Osteoblast (primary cell): ENCODE data around the gene RASSF1. TPM values are rescaled to one million over a fixed set of nuclear protein-coding genes. Genes with fewer than 3 reads are reported as not detected.
A peak's percentile ranks its signal among the peaks of the same experiment; 100 is the strongest.

Experiments
- DNase-seq: peaks from one replicate; pipeline ENCODE4 v3.0.0; 2011; ENCODE audit warnings: low spot score, mixed read lengths; ENCODE audit not compliant: insufficient read length; ENCODE audit errors: missing footprints
- H2AFZ ChIP-seq: 2 replicates; pipeline ENCODE4 v1.6.0; 2011; ENCODE audit warnings: mild to moderate bottlenecking, low read length
- H3K27ac ChIP-seq: 2 replicates; pipeline ENCODE4 v1.5.1; 2011; ENCODE audit warnings: mild to moderate bottlenecking, low read depth, low read length, moderate library complexity
- H3K27me3 ChIP-seq: 2 replicates; pipeline ENCODE4 v1.6.0; 2012; ENCODE audit warnings: mild to moderate bottlenecking, control low read depth, inconsistent platforms, low read length, moderate library complexity; ENCODE audit not compliant: insufficient read depth
- H3K36me3 ChIP-seq: 2 replicates; pipeline ENCODE4 v1.5.1; 2011; ENCODE audit warnings: mild to moderate bottlenecking, low read length, control low read depth, moderate library complexity; ENCODE audit not compliant: insufficient read depth
- H3K4me1 ChIP-seq: 2 replicates; pipeline ENCODE4 v1.5.1; 2011; ENCODE audit warnings: mild to moderate bottlenecking, low read length, control low read depth, moderate library complexity; ENCODE audit not compliant: insufficient read depth
- H3K4me2 ChIP-seq: 2 replicates; pipeline ENCODE4 v1.6.0; 2011; ENCODE audit warnings: mild to moderate bottlenecking, low read length; ENCODE audit not compliant: insufficient read depth
- H3K4me3 ChIP-seq: fragments of 200-600 bp; sonication (generic); 3 replicates; pipeline ENCODE4 v1.5.1; 2012; ENCODE audit warnings: mild to moderate bottlenecking, low read length, inconsistent platforms; ENCODE audit not compliant: insufficient read depth
- H3K79me2 ChIP-seq: 2 replicates; pipeline ENCODE4 v1.6.0; 2012; ENCODE audit warnings: mild to moderate bottlenecking, low read length, control low read depth, inconsistent platforms; ENCODE audit not compliant: insufficient read depth
- H3K9me3 ChIP-seq: 2 replicates; pipeline ENCODE4 v1.5.1; 2011; ENCODE audit warnings: low read depth, low read length, control low read depth
- H4K20me1 ChIP-seq: 2 replicates; pipeline ENCODE4 v1.6.0; 2012; ENCODE audit warnings: mild to moderate bottlenecking, low read length, control low read depth; ENCODE audit not compliant: insufficient read depth
- total RNA-seq: library from RNA; depleted of rRNA; stranded (reverse); fragments of >200 nt; gene quantifications from 2 replicates; pipeline ENCODE4 v1.2.3, GENCODE V29; 2012
- TF ChIP-seq, protein P1 (sequence below): IDR thresholded peaks from 2 replicates; pipeline ENCODE4 v1.5.1; 2011; ENCODE audit warnings: mild to moderate bottlenecking, low read depth, low read length, moderate library complexity; ENCODE audit errors: extremely low read depth

The RASSF1 gene
- total RNA-seq, 1 donor: 18.1 TPM

DNA sequence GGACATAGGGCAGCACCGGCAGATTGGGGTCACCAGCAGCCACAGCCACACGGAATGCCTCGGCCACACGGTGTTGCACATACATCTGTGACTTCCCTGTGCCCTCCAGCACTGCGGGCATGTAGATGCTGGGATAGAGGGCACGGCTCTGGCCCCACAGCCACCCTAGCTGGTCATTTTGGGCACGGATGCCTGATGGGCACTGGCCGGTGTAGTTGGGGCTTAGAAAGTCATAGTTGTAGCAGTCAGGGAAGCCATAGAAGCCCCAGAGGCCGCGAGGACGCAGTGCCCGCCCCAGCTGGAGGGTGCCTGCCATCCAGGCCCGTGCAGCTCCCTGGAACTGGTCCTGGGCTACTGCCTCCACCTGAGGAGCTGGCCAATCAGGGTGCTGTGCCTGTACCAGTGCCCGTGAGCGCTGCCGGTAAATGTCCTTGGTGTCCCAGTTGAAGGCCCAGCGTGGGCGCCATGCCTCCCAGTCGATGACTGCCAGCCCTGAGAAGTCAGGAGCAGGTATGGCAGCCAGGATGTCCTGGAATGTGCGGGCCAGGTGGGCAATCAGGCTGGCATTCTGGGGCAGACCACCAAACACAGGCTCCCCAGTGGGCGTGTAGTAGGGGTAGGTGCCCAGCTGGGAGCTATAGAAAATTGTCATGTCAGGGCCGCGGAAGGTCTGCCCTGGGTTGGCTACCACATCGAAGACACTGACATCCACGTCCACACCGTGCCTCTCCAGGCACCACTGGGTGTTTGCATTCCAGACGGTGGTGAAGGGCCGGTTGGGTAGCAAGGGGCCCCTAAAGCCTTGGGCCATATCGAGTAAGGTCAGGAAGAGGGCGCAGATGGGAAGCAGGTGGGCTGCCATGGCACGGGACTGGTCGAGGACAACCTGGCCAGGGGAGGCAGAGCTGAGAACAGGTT is 38.3 kb downstream of the RASSF1 start:
- DNase-seq: no peak
- H3K27me3 ChIP-seq: no peaks in the 10 kb centered on the region

DNA sequence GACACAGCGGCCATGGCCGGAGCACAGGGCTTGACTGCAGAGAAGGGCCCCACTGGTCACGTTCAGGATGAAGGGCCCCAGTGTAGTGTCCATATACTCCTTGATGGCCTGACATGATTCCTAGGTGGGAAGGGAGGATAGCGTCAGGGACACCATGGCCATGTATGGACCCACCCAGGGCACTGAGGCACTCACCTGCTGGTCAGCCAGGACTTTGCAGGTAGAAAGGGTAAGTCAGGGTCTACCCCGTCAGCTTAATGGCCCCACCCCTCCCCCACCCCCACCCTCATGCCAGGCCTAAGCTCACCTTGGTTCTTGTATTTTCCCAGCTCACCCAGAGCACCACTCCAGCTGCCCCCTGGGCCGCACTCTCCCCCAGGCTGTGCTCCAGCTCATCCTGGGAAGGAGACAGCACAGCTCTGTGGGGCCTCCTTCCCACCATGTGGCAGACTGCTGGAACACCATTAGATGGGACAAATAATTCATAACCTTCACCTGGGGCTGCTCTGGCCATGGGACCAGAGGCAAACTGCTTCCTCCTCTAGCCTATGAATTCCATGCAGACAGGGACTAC is 39.9 kb downstream of the RASSF1 start:
- no peak for DNase-seq
- Histone ChIP-seq H3K27me3 (no peaks in the 10 kb centered on the region), H4K20me1 (no peaks in the 10 kb centered on the region), H2AFZ (no peak overlapping the region), H3K27ac (peak overlapping the region; percentile 85), H3K4me2 (peak overlapping the region; percentile 85), H3K9me3 (no peaks in the 10 kb centered on the region), H3K36me3 (no peaks in the 10 kb centered on the region), H3K79me2 (peaks cover 12% of the 10 kb centered on the region), H3K4me3 (peak overlapping the region; percentile 78), H3K4me1 (peaks cover 21% of the 10 kb centered on the region)
- TF ChIP-seq, protein P1, sequence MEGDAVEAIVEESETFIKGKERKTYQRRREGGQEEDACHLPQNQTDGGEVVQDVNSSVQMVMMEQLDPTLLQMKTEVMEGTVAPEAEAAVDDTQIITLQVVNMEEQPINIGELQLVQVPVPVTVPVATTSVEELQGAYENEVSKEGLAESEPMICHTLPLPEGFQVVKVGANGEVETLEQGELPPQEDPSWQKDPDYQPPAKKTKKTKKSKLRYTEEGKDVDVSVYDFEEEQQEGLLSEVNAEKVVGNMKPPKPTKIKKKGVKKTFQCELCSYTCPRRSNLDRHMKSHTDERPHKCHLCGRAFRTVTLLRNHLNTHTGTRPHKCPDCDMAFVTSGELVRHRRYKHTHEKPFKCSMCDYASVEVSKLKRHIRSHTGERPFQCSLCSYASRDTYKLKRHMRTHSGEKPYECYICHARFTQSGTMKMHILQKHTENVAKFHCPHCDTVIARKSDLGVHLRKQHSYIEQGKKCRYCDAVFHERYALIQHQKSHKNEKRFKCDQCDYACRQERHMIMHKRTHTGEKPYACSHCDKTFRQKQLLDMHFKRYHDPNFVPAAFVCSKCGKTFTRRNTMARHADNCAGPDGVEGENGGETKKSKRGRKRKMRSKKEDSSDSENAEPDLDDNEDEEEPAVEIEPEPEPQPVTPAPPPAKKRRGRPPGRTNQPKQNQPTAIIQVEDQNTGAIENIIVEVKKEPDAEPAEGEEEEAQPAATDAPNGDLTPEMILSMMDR: no peak

More for the DNA sequence above, 38.3 kb downstream of the RASSF1 start:
- no peaks in the 10 kb centered on the region for H3K9me3 ChIP-seq
- peaks cover 21% of the 10 kb centered on the region for H3K4me1 ChIP-seq
- no peaks in the 10 kb centered on the region for H3K36me3 ChIP-seq
- TF ChIP-seq, protein P1: no peak
- H4K20me1 ChIP-seq: no peaks in the 10 kb centered on the region
- H2AFZ ChIP-seq: no peak overlapping the region
- H3K79me2 ChIP-seq: peaks cover 12% of the 10 kb centered on the region
- H3K4me3 ChIP-seq: no peak overlapping the region
- H3K4me2 ChIP-seq: no peak overlapping the region
- H3K27ac ChIP-seq: no peak overlapping the region

- Histone ChIP-seq H3K79me2 (peaks cover 12% of the 10 kb centered on the region), H3K27ac (peak overlapping the region; percentile 85), H4K20me1 (no peaks in the 10 kb centered on the region), H3K36me3 (no peaks in the 10 kb centered on the region), H3K27me3 (no peaks in the 10 kb centered on the region), H3K4me1 (peaks cover 21% of the 10 kb centered on the region), H3K4me3 (peak overlapping the region; percentile 78), H3K4me2 (peak overlapping the region; percentile 85), H3K9me3 (no peaks in the 10 kb centered on the region), H2AFZ (peak overlapping the region; percentile 85)
- peak; percentile 89 for DNase-seq
- TF ChIP-seq, protein P1: no peak
Observed at GRCh38 chr3:50299929-50300680, 40.5 kb downstream of the RASSF1 start.

DNA sequence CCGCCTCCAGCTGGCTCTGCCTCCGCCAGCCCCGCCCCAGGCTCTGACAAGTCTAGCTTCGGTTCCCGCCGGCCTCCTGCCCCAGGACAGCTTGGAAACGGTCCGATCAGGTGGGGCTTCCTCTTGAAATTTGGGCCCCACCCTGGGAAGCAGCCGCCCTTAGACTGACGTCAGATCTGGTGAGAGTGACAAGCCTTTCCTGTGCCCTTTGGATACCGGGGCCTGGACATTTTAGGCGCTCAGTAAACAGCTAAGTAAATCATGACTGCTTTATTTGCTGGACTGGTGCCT is 41.1 kb downstream of the RASSF1 start:
- Histone ChIP-seq H3K4me3 (peak overlapping the region; percentile 78), H3K79me2 (peaks cover 12% of the 10 kb centered on the region), H3K9me3 (no peaks in the 10 kb centered on the region), H4K20me1 (no peaks in the 10 kb centered on the region), H3K27ac (peak overlapping the region; percentile 85), H2AFZ (peak overlapping the region; percentile 85), H3K36me3 (no peaks in the 10 kb centered on the region), H3K4me1 (peaks cover 21% of the 10 kb centered on the region), H3K4me2 (peak overlapping the region; percentile 85), H3K27me3 (no peaks in the 10 kb centered on the region)
- TF ChIP-seq, protein P1: no peak
- DNase-seq: no peak
